ENCODE measurements around the gene RASD2.
"Not testable (repeated sequence)": the region's sequence is repeated elsewhere in the genome, so short reads cannot be mapped to it uniquely, and the experiment has no call there.

Gene RASD2

GRCh38 chr22:35510951-35511350 lies 29.7 kb upstream of the RASD2 start:
- in situ Hi-C loops (cut with MboI; ENCODE audit: low sequenced_read_pairs, unreplicated experiment), result no loop called here
- DNase-seq (ENCODE audit: low spot score), result no peak
- TF ChIP-seq CTCF (IDR thresholded peaks at IDR 0.05; ENCODE audit: borderline replicate concordance, control extremely low read depth, extremely low read depth, insufficient read depth, missing control alignments), result no peak

DNA sequence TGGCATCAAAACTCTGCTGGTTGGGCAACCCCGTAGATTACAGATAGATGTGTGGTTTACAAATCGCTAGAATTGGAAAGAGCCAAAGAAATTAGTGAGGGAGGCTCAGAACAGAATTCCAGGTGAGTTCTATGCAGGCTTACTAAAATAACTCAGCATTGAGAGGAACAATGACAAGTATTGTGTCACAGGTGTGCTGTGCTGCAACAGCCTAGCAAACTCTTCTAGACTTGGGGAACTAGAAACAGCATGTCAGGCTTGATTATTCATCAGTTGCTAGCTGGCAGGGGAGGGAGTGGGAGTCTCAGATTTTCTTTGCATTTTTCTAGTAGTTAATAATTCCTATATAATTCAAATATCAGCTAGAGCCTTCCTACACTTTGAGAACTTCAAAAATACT lies 26.3 kb upstream of the RASD2 start:
- no peak for DNase-seq (ENCODE audit: low spot score)
- no peak for TF ChIP-seq CTCF (IDR thresholded peaks at IDR 0.05; ENCODE audit: borderline replicate concordance, control extremely low read depth, extremely low read depth, insufficient read depth, missing control alignments)
- in situ Hi-C loops (cut with MboI; ENCODE audit: low sequenced_read_pairs, unreplicated experiment), result no loop called here

GRCh38 chr22:35515952-35516351 lies 24.7 kb upstream of the RASD2 start:
- DNase-seq (ENCODE audit: low spot score); in situ Hi-C loops (cut with MboI; ENCODE audit: low sequenced_read_pairs, unreplicated experiment): not testable (repeated sequence)

- no peak for TF ChIP-seq CTCF (IDR thresholded peaks at IDR 0.05; ENCODE audit: borderline replicate concordance, control extremely low read depth, extremely low read depth, insufficient read depth, missing control alignments)
- in situ Hi-C loops (cut with MboI; ENCODE audit: low sequenced_read_pairs, unreplicated experiment), result no loop called here
- DNase-seq (ENCODE audit: low spot score), result no peak
Measured at GRCh38 chr22:35516723-35517122, 23.9 kb upstream of the RASD2 start.

GRCh38 chr22:35517207-35517606 lies 23.4 kb upstream of the RASD2 start:
- TF ChIP-seq CTCF (IDR thresholded peaks at IDR 0.05; ENCODE audit: borderline replicate concordance, control extremely low read depth, extremely low read depth, insufficient read depth, missing control alignments), result no peak
- no peak for DNase-seq (ENCODE audit: low spot score)
- in situ Hi-C loops (cut with MboI; ENCODE audit: low sequenced_read_pairs, unreplicated experiment), result no loop called here

DNA sequence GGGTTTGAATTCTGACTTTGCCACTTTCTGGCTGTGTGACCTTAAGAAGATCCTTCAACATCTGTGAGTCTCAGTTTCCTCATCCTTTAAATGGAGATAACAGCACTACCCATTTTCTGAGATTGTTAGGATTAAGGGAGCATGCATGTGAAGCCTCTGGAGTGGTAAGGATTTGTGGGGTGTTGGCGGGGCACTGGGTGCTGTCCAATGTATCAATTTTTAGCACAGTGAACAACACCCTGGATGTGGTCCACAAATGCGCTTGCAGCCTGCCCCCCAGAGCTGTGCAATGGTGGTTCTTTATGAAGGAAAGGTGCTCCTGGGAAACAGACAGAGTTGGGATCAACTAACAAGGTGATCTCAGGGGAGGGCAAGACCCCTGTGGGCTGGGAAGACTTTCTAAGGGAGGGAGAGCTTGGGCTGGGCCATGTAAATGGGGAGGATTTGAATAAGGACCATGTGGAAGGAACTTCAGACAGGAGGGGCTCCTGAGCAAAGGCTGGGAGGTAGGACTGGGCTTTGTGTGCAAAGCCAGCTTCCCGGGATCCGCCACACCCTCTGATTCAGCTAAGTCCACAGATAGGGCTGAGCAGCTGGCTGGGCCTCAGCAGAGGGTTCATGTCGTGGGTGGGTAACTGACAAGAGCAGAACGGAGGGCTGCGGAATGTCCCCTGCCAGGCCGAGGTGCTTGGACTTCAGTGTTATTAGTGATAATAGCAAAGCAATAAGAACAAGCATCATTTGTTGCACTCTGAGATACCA lies 22.7 kb upstream of the RASD2 start:
- in situ Hi-C loops (cut with MboI; ENCODE audit: low sequenced_read_pairs, unreplicated experiment), result no loop called here
- no peak for DNase-seq (ENCODE audit: low spot score)
- TF ChIP-seq CTCF (IDR thresholded peaks at IDR 0.05; ENCODE audit: borderline replicate concordance, control extremely low read depth, extremely low read depth, insufficient read depth, missing control alignments), result no peak

DNA sequence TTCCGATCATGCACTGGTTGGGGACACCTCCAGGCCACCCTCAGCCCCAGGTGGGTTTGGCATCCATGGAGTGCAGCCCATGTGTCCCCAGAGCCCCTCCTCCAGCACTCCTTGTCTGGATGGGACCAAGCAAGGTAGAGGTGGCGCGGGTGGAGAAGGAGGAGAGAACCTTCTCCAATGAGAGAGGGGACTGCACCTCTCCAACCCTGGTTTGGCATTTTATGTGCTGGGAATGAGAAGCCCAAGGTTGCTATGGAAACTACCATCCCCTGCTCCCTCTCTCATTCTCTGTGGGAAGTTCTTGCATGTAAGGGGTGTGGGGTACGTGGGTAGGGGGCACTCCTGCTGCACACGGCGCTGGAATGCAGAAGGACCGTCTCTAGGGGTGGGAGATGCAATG lies 21.8 kb upstream of the RASD2 start:
- in situ Hi-C loops (cut with MboI; ENCODE audit: low sequenced_read_pairs, unreplicated experiment), result no loop called here

More for the DNA sequence above, 21.8 kb upstream of the RASD2 start:
- no peak for TF ChIP-seq CTCF (IDR thresholded peaks at IDR 0.05; ENCODE audit: borderline replicate concordance, control extremely low read depth, extremely low read depth, insufficient read depth, missing control alignments)
- no peak for DNase-seq (ENCODE audit: low spot score)
